Activated T-cell treated with anti-CD3 and anti-CD28 coated beads, Interleukin-2, amount 50 U/mL, for 24 hours (primary cell): ENCODE measurements around the gene ANTXRL.
"Not testable (repeated sequence)": the region's sequence is repeated elsewhere in the genome, so short reads cannot be mapped to it uniquely, and the experiment has no call there.

Experiments
- DNase-seq: peaks from one replicate; pipeline ENCODE4 v3.0.0-alpha.2; 2020
- H3K27ac Mint-ChIP-seq: 2 replicates; pipeline ENCODE4 v1.8.0; 2020; ENCODE audit warnings: mild to moderate bottlenecking, mixed read lengths
- H3K27me3 Mint-ChIP-seq: 2 replicates; pipeline ENCODE4 v1.8.0; 2020; ENCODE audit warnings: mixed read lengths
- H3K36me3 Mint-ChIP-seq: 2 replicates; pipeline ENCODE4 v1.8.0; 2020; ENCODE audit warnings: low read depth, mixed read lengths
- H3K4me1 Mint-ChIP-seq: 2 replicates; pipeline ENCODE4 v1.8.0; 2020; ENCODE audit warnings: low read depth, mixed read lengths
- H3K4me3 Mint-ChIP-seq: 2 replicates; pipeline ENCODE4 v1.8.0; 2020; ENCODE audit warnings: mild to moderate bottlenecking, moderate library complexity, mixed read lengths
- H3K9me3 Mint-ChIP-seq: 2 replicates; pipeline ENCODE4 v1.8.0; 2020; ENCODE audit warnings: mixed read lengths

Gene ANTXRL

DNA sequence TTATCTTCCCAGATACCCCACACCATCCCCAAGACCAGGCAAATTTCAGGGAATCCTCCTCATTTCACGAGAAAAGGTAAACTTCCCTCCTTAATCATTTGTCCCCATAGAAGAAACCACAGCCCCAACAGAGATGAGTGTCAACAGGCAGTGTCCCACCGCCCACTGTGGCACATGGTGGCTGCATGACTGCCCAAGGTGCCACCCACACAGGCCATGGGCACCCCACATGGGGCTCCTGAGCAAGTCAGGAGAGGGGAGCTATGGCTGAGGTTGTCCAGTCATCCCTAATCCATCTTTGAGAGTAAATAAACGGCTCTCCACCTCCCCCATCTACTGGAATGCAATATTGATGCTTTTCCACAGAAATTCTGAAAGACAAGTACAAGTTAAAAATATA is 44.1 kb downstream of the ANTXRL start:
- no peak overlapping the region for H3K4me3 Mint-ChIP-seq
- no peak for DNase-seq
- no peaks in the 10 kb centered on the region for H3K9me3 Mint-ChIP-seq

DNA sequence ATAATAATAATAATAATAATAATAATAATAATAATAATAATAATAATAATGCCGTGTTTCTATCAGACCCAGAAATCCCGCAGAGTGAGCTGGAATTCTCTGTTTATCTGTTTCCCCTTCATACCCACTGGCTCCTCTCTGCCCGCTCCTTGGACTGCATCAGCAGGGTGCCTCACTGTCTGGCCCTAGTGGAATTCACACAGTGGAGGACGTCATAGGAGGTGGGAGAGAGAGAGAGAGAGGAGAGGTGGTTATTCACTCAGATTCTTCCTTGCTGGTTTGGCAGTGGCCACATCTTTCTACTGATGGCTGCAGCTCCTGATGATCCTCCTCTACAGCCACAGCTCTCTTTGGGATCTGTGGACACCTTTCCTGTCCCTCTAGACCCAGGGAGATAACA is 78.7 kb downstream of the ANTXRL start:
- not testable (repeated sequence) for H3K9me3 Mint-ChIP-seq, H3K4me3 Mint-ChIP-seq, H3K27ac Mint-ChIP-seq, DNase-seq, H3K4me1 Mint-ChIP-seq, H3K27me3 Mint-ChIP-seq, H3K36me3 Mint-ChIP-seq

More for the DNA sequence above, 44.1 kb downstream of the ANTXRL start:
- H3K4me1 Mint-ChIP-seq, result no peaks in the 10 kb centered on the region
- H3K36me3 Mint-ChIP-seq, result no peaks in the 10 kb centered on the region
- H3K27me3 Mint-ChIP-seq, result no peaks in the 10 kb centered on the region
- no peak overlapping the region for H3K27ac Mint-ChIP-seq

DNA sequence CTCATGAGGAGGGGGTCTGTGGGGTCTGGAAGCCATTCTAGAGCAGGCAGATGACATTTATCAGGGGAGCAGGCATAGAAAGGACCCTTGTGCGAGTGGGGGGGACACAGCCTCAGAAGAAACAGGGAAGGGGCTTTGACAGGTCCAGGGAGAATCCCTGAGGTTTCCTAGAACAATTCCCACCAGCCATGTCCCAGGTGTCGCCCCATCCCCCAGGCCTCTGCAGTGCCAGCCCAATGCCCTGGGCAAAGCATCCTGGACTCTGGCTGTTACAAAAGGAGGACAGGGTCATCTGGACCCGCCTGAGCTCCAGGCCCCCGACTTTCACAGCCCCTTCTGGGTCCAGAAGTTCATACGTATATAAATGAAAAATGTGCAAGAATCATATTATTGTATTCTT is 80.4 kb downstream of the ANTXRL start:
- not testable (repeated sequence) for H3K4me3 Mint-ChIP-seq, H3K27ac Mint-ChIP-seq, H3K4me1 Mint-ChIP-seq, DNase-seq, H3K27me3 Mint-ChIP-seq, H3K36me3 Mint-ChIP-seq, H3K9me3 Mint-ChIP-seq

DNA sequence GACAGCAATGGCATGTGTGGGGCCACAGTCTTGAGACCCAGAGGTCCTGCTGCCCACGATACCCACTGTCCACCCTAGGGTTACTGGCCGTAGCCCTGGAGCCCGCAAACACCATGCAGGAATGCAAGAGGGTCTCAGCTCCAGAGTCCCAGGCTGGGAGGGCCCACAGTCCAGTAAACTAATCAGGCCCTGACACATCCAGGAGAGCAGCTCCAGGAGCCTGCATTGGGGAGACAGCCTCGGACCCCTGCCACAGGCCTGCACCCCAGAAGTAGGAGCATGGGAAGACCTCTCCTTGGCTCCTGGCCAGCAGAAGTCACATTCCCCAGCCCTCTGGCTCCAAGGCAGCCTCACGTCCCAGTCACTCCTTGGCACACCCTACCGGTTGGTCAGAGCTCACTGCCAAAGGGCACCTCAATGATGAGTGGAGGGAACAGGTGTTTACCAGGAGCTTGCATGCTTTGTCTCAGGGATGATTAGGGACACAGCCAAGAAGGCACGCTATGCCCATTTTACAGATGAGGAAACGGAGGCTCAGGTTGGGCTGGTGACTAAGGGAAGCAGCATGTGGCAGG is 81.0 kb downstream of the ANTXRL start:
- not testable (repeated sequence) for DNase-seq

DNA sequence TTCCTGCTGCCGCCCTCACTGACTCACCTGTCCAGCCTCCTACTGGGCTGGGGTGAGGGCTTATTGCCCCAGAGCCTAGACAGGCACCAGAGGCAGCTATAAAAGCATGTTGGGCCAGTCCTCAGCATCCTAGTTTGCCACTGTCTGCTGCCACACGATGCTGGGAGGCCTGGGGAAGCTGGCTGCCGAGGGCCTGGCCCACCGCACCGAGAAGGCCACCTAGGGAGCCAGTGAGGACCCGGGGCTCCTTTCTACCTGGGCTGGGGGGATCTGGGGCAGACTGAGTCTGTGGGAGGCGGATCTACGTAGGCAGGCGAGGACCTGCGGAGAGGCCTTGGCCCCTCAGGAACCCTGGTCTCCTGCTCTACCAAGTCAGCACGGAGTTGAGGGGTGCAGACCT is 82.2 kb downstream of the ANTXRL start:
- not testable (repeated sequence) for H3K27ac Mint-ChIP-seq, DNase-seq, H3K4me3 Mint-ChIP-seq, H3K9me3 Mint-ChIP-seq, H3K4me1 Mint-ChIP-seq, H3K27me3 Mint-ChIP-seq, H3K36me3 Mint-ChIP-seq

More for the DNA sequence above, 81.0 kb downstream of the ANTXRL start:
- not testable (repeated sequence) for H3K27me3 Mint-ChIP-seq, H3K4me3 Mint-ChIP-seq, H3K9me3 Mint-ChIP-seq, H3K27ac Mint-ChIP-seq, H3K36me3 Mint-ChIP-seq, H3K4me1 Mint-ChIP-seq

DNA sequence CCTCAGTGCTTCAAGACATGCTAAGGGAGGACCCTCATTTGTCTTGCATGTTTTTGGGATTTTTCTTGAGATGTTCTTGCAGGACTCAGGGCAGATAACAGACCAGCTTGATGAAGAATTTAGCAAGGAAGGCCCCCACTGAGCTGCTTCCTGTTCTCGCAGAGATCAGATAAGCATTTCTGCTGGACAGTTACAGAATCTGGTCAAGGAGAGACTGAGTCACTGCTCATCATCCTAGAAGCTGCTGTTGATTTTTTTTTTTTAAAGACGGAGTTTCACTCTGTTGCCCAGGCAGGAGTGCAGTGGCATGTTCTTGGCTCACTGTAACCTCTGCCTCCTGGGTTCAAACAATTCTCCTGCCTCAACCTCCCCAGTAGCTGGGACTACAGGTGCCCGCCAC is 87.6 kb downstream of the ANTXRL start:
- H3K27ac Mint-ChIP-seq, H3K27me3 Mint-ChIP-seq, H3K9me3 Mint-ChIP-seq, H3K36me3 Mint-ChIP-seq, DNase-seq, H3K4me3 Mint-ChIP-seq, H3K4me1 Mint-ChIP-seq: not testable (repeated sequence)

DNA sequence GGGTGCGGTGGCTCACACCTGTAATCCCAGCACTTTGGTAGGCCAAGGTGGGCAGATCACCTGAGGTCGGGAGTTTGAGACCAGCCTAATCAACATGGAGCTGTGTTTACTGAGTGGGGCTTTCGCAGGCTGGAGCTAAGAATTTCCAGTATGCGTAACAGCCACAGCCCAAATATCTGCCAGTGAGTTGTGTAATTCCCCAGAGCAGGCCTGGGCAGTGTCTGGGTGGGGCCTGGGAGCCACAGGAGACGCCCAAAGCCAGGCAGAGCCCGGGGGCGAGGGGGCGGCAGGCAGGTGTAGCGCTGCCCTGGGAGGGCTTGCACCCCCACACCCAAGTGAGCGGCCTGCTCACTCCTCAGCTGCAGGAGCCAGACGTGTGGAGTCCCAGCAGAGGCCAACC is 88.6 kb downstream of the ANTXRL start, which contains the start of gene ANXA8L1:
Gene ANXA8L1, plus strand, starts transcription at position 371 of the 400 bp plus-strand sequence. CDS start 76 bp downstream, outside the sequence.
- not testable (repeated sequence) for DNase-seq, H3K4me1 Mint-ChIP-seq, H3K27ac Mint-ChIP-seq, H3K4me3 Mint-ChIP-seq, H3K9me3 Mint-ChIP-seq, H3K27me3 Mint-ChIP-seq, H3K36me3 Mint-ChIP-seq

DNA sequence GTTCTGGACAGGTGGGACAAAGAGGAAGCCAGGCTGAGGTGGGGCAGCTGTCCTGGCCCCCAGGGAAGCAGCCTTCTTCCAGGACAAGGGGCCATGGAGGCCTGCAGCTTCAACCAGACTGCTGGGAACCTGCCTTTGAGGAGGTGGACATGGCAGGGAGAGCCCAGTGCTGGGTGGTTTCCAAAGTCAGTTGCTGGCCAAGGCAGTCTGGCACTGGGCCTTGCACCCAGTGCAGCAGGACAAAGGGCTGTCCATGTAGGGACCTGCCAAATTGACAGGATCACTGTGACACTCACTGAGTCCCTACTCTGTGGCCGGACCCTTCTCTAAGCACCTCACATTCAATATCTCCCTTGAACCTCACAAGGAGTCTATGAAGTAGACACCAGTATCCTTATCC is 90.2 kb downstream of the ANTXRL start:
- not testable (repeated sequence) for H3K4me1 Mint-ChIP-seq, H3K4me3 Mint-ChIP-seq, H3K36me3 Mint-ChIP-seq, H3K27ac Mint-ChIP-seq, H3K9me3 Mint-ChIP-seq, DNase-seq, H3K27me3 Mint-ChIP-seq

DNA sequence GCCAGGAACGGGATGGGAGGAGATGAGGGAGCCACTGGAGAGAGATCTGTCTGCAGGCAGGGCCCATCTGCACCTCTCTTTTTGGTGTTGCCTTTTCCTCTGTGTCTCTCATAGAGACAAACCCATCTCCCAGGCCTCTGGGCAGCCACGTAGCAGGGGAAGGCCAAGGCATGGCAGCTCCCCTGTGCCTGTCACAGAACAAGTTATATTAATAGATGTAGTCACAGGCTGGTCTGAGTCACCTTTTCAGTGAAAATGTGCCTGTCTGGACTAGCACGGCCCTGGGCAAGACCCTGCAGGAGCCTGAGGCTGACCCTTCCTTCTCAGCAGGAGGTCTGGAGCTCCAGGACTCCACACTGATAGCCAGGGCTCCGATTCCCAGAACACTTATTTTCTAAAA is 90.9 kb downstream of the ANTXRL start:
- H3K9me3 Mint-ChIP-seq, DNase-seq, H3K4me3 Mint-ChIP-seq, H3K36me3 Mint-ChIP-seq, H3K27me3 Mint-ChIP-seq, H3K4me1 Mint-ChIP-seq, H3K27ac Mint-ChIP-seq: not testable (repeated sequence)

DNA sequence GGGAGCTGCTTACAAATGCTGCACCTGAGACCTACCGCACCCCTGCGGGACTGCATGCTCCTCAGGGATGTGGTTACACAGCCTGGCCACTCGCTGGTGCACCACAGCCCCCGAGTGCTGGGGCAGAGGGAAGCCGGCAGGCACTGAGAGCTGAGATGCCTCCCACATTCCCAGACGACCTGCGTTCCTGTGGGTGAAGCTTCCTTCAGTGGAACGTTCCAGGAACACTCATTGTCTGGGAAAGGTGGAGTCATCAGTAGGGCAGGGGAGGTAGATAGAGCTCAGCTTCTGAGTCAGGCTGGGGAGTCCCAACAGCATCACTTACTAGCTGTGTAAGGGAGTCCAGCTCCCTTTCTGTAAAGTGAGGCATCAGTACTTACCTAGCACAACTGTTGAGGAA is 91.3 kb downstream of the ANTXRL start:
- H3K4me1 Mint-ChIP-seq, H3K27ac Mint-ChIP-seq, H3K36me3 Mint-ChIP-seq, H3K4me3 Mint-ChIP-seq, H3K9me3 Mint-ChIP-seq, H3K27me3 Mint-ChIP-seq, DNase-seq: not testable (repeated sequence)

DNA sequence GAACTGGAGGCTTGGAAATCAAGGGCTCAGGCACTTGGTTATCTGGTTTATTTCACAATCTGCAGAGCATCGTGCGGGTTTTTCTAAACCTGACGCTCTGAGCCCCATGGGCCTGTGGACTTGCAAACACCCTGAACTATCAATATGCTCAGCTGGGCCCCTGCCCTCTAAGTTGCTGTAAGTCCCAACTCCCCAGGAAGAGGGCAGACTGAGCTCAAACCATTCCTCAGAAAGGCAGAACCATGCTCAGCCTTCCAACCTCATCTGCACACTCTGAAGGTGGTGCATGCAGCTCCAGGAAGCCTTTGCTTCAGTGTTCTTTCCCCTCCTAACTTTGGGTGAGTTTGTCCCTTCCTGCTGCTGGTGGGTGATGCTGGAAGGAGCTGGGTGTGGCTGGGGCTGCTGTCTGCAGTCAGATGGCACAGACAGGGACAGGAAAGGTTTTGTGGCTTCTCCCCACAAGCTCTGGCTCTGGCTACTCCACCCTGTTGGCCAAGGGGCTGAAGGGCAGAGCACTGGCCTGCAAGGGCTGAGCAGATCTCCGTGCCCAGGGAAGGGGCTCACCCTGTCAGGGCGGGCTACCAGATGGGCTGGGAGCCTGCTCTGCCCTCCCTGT is 92.5 kb downstream of the ANTXRL start:
- H3K9me3 Mint-ChIP-seq, H3K4me1 Mint-ChIP-seq: not testable (repeated sequence)

More for the DNA sequence above, 92.5 kb downstream of the ANTXRL start:
- not testable (repeated sequence) for H3K27ac Mint-ChIP-seq, H3K27me3 Mint-ChIP-seq, H3K4me3 Mint-ChIP-seq, H3K36me3 Mint-ChIP-seq, DNase-seq
